ENCODE measurements around the gene NOL9.
"Not testable (repeated sequence)": the region's sequence is repeated elsewhere in the genome, so short reads cannot be mapped to it uniquely, and the experiment has no call there.

NOL9 gene

GRCh38 chr1:6554031-6554906 lies at the start of gene NOL9:
TSS of gene NOL9 (minus strand) at chr1:6554513. CDS start at chr1:6554502, 11 bp downstream.
- peak; percentile 88 to 93 (median 89) for DNase-seq (ENCODE audit: low read depth in 3 of 3)

- peak in 1 of 3 experiments; percentile 36 for DNase-seq (ENCODE audit: low read depth in 3 of 3)
Observed at GRCh38 chr1:6603238-6603914, 49.1 kb upstream of the NOL9 start.

- DNase-seq (ENCODE audit: low read depth in 3 of 3), result peak; percentile 76 to 84 (median 80)
Observed at GRCh38 chr1:6602669-6603237, 48.4 kb upstream of the NOL9 start, which contains the start of gene KLHL21. TSS of gene KLHL21 (minus strand) at chr1:6602869. CDS start at chr1:6602817, 52 bp downstream.

- DNase-seq (ENCODE audit: low read depth in 3 of 3), result peak in 1 of 3 experiments; percentile 21
Observed at GRCh38 chr1:6601923-6602668, 47.8 kb upstream of the NOL9 start.

GRCh38 chr1:6601049-6601922 lies 47.0 kb upstream of the NOL9 start:
- peak; percentile 54 to 75 (median 69) for DNase-seq (ENCODE audit: low read depth in 3 of 3)

GRCh38 chr1:6600410-6601048 lies 46.2 kb upstream of the NOL9 start:
- no peak for DNase-seq (ENCODE audit: low read depth in 3 of 3)

- DNase-seq (ENCODE audit: low read depth in 3 of 3), result not testable (repeated sequence)
Observed at GRCh38 chr1:6599991-6600390, 45.7 kb upstream of the NOL9 start.

GRCh38 chr1:6599141-6599975 lies 45.0 kb upstream of the NOL9 start:
- DNase-seq (ENCODE audit: low read depth in 3 of 3), result peak in 2 of 3 experiments; percentile 50 to 59

GRCh38 chr1:6597777-6598131 lies 43.4 kb upstream of the NOL9 start:
- DNase-seq (ENCODE audit: low read depth in 3 of 3), result no peak

- no peak for DNase-seq (ENCODE audit: low read depth in 3 of 3)
Observed at GRCh38 chr1:6596886-6597776, 42.8 kb upstream of the NOL9 start.

- DNase-seq (ENCODE audit: low read depth in 3 of 3), result no peak
Observed at GRCh38 chr1:6596351-6596750, 42.0 kb upstream of the NOL9 start.

- no peak for DNase-seq (ENCODE audit: low read depth in 3 of 3)
Observed at GRCh38 chr1:6594977-6595740, 40.8 kb upstream of the NOL9 start.

GRCh38 chr1:6593810-6594209 lies 39.5 kb upstream of the NOL9 start:
- no peak for DNase-seq (ENCODE audit: low read depth in 3 of 3)

- DNase-seq (ENCODE audit: low read depth in 3 of 3), result no peak
Observed at GRCh38 chr1:6592865-6593593, 38.7 kb upstream of the NOL9 start.

GRCh38 chr1:6592441-6592840 lies 38.1 kb upstream of the NOL9 start:
- DNase-seq (ENCODE audit: low read depth in 3 of 3), result no peak

GRCh38 chr1:6591644-6592043 lies 37.3 kb upstream of the NOL9 start:
- DNase-seq (ENCODE audit: low read depth in 3 of 3), result no peak

- no peak for DNase-seq (ENCODE audit: low read depth in 3 of 3)
Observed at GRCh38 chr1:6591222-6591621, 36.9 kb upstream of the NOL9 start.
